SU-DHL-6 (cell line): ENCODE results near the gene KYAT1.
A peak's percentile ranks its signal among the peaks of the same experiment; 100 is the strongest.

Experiments used
- H2AFZ ChIP-seq: fragments of 200-600 bp; sonication (generic); 2 replicates; pipeline ENCODE4 v1.6.1; 2014; ENCODE audit warnings: low read depth, mild to moderate bottlenecking, moderate library complexity, mixed read lengths, antibody characterized with exemption, low read length; ENCODE audit not compliant: severe bottlenecking
- H3F3A ChIP-seq: fragments of 200-600 bp; shearing (Covaris generic); 2 replicates; pipeline ENCODE4 v1.6.0; 2016; ENCODE audit warnings: antibody characterized with exemption, mild to moderate bottlenecking; ENCODE audit not compliant: insufficient read depth
- H3K27ac ChIP-seq: fragments of 200-600 bp; sonication (generic); 2 replicates; pipeline ENCODE4 v1.5.1; 2016; ENCODE audit warnings: low read depth, mild to moderate bottlenecking, low read length, moderate library complexity, mixed read lengths
- H3K27me3 ChIP-seq: fragments of 200-600 bp; sonication (generic), shearing (Covaris generic); 2 replicates; pipeline ENCODE4 v1.6.0; 2014; ENCODE audit warnings: mild to moderate bottlenecking, low read length
- H3K36me3 ChIP-seq: fragments of 200-600 bp; sonication (generic); 2 replicates; pipeline ENCODE4 v1.6.1; 2014; ENCODE audit warnings: mild to moderate bottlenecking, low read length, mixed read lengths
- H3K4me2 ChIP-seq: fragments of 300-600, 200-600 bp; shearing (Covaris generic), sonication (generic); 2 replicates; pipeline ENCODE4 v1.6.0; 2014; ENCODE audit warnings: low read length, low read depth, mild to moderate bottlenecking; ENCODE audit not compliant: poor library complexity, severe bottlenecking
- H3K4me3 ChIP-seq: fragments of 200-600 bp; sonication (generic); 2 replicates; pipeline ENCODE4 v1.5.1; 2014; ENCODE audit warnings: antibody characterized with exemption, low read length, mild to moderate bottlenecking, mixed read lengths; ENCODE audit not compliant: insufficient read depth, poor library complexity, severe bottlenecking
- H3K79me2 ChIP-seq: fragments of 200-600 bp; sonication (generic); 2 replicates; pipeline ENCODE4 v1.6.1; 2014; ENCODE audit warnings: mild to moderate bottlenecking, low read length, moderate library complexity; ENCODE audit not compliant: insufficient read depth
- H3K9ac ChIP-seq: fragments of 200-600 bp; sonication (generic); 2 replicates; pipeline ENCODE4 v1.7.0; 2014; ENCODE audit warnings: mild to moderate bottlenecking, low read length
- H3K9me2 ChIP-seq: fragments of 200-600 bp; sonication (generic); replicated peaks from 2 replicates; pipeline ENCODE4 v1.6.1; 2014; ENCODE audit warnings: low read length; ENCODE audit not compliant: insufficient read depth
- H3K9me3 ChIP-seq: fragments of 200-600 bp; sonication (generic); 2 replicates; pipeline ENCODE4 v1.6.1; 2014; ENCODE audit warnings: low read length, mixed read lengths; ENCODE audit not compliant: insufficient read depth
- H4K20me1 ChIP-seq: fragments of 200-600 bp; sonication (generic); 2 replicates; pipeline ENCODE4 v1.6.1; 2014; ENCODE audit warnings: low read depth, mild to moderate bottlenecking, antibody characterized with exemption, low read length, moderate library complexity, mixed read lengths
- CTCF ChIP-seq: fragments of 200-600 bp; sonication (generic); IDR thresholded peaks from one replicate; pipeline ENCODE4 v1.5.1; 2017; ENCODE audit warnings: antibody characterized with exemption, mild to moderate bottlenecking, low read length, moderate library complexity; ENCODE audit not compliant: insufficient read depth, poor library complexity, severe bottlenecking
- EZH2phosphoT487 ChIP-seq: fragments of 200-600 bp; sonication (generic), shearing (Covaris generic); conservative IDR thresholded peaks from 2 replicates; pipeline ENCODE4 v1.6.1; 2018; ENCODE audit warnings: mild to moderate bottlenecking, antibody characterized with exemption, low read length, moderate library complexity, mixed read lengths

KYAT1 gene

GRCh38 chr9:128833696-128834095, 48.1 kb downstream of the KYAT1 start:
- Histone ChIP-seq H3K9ac (no peak overlapping the region), H3K9me2 (no peaks in the 10 kb centered on the region), H4K20me1 (no peaks in the 10 kb centered on the region), H3K36me3 (no peaks in the 10 kb centered on the region), H3K79me2 (peaks cover 7% of the 10 kb centered on the region), H3K4me2 (no peak overlapping the region), H3K4me3 (no peak overlapping the region), H2AFZ (no peak overlapping the region), H3F3A (0 out of 2 replicates have a peak, but pooled peaks cover 6% of the 10 kb centered on the region), H3K27me3 (no peaks in the 10 kb centered on the region), H3K9me3 (no peaks in the 10 kb centered on the region), H3K27ac (no peak overlapping the region)
- TF ChIP-seq CTCF (no peak), EZH2phosphoT487 (no peak)

GRCh38 chr9:128829477-128830251, 52.1 kb downstream of the KYAT1 start, which contains the start of gene SPOUT1:
Gene SPOUT1, minus strand, starts transcription at chr9:128829794. Its CDS starts 14 bp downstream, at chr9:128829780.
- TF ChIP-seq EZH2phosphoT487 (no peak), CTCF (no peak)
- Histone ChIP-seq H3K27me3 (no peaks in the 10 kb centered on the region), H3K4me3 (peak within 1 kb of the TSS; percentile 91), H3K36me3 (no peaks in the 10 kb centered on the region), H3K4me2 (peak within 1 kb of the TSS; percentile 68), H2AFZ (peak within 1 kb of the TSS; percentile 57), H3K9ac (peak within 1 kb of the TSS; percentile 93), H3K9me2 (no peaks in the 10 kb centered on the region), H3F3A (0 out of 2 replicates have a peak, but pooled peaks cover 6% of the 10 kb centered on the region), H4K20me1 (no peaks in the 10 kb centered on the region), H3K9me3 (no peaks in the 10 kb centered on the region), H3K27ac (peak within 1 kb of the TSS; percentile 47), H3K79me2 (peaks cover 12% of the 10 kb centered on the region)

- peak overlapping the region; percentile 93 for H3K9ac ChIP-seq
- H3K9me3 ChIP-seq: no peaks in the 10 kb centered on the region
- no peaks in the 10 kb centered on the region for H3K9me2 ChIP-seq
- no peaks in the 10 kb centered on the region for H3K27me3 ChIP-seq
- H2AFZ ChIP-seq: peak overlapping the region; percentile 57
- peaks cover 12% of the 10 kb centered on the region for H3K79me2 ChIP-seq
- no peak for TF ChIP-seq CTCF
- TF ChIP-seq EZH2phosphoT487: no peak
- H4K20me1 ChIP-seq: no peaks in the 10 kb centered on the region
- H3K36me3 ChIP-seq: no peaks in the 10 kb centered on the region
- H3K4me2 ChIP-seq: peak overlapping the region; percentile 68
- peak overlapping the region; percentile 47 for H3K27ac ChIP-seq
- H3F3A ChIP-seq: 0 out of 2 replicates have a peak, but pooled peaks cover 6% of the 10 kb centered on the region
- peak overlapping the region; percentile 91 for H3K4me3 ChIP-seq
Measured at GRCh38 chr9:128828719-128829452, 52.9 kb downstream of the KYAT1 start.
